ENCODE measurements around the gene KLHDC10.

- TF ChIP-seq CTCF (IDR thresholded peaks at IDR 0.05) (no peak), POLR2A (IDR thresholded peaks at IDR 0.05) (no peak)
Observed at GRCh38 chr7:130062246-130062645, 8.1 kb upstream of the KLHDC10 start.

Measured in vagina (tissue), 2 donors.